B cell (primary cell): ENCODE measurements around the gene MRPL28. TPM values are rescaled to one million over a fixed set of nuclear protein-coding genes. Genes with fewer than 3 reads are reported as not detected.

Source experiments
- ATAC-seq: fragments of 200-7000 bp; cut with Tn5 transposase; one replicate; pipeline ENCODE4 v1.10.0; 2021; ENCODE audit warnings: low read depth, mild to moderate bottlenecking, moderate number of reproducible peaks, moderate library complexity
- CTCF ChIA-PET: fragments of 350-600 bp; sonication (Branson Sonifier 250); formaldehyde crosslinking; loops from one replicate; lab custom pipeline; 2021; ENCODE audit warnings: antibody characterized with exemption, inconsistent platforms; lab: Charles Lee
- POLR2A ChIA-PET: fragments of 350-600 bp; sonication (Branson Sonifier 250); formaldehyde crosslinking; loops from one replicate; lab custom pipeline; 2021; ENCODE audit warnings: antibody characterized with exemption; lab: Charles Lee
- DNase-seq: peaks from one replicate; pipeline ENCODE4 v3.0.0; 2013
- H2AFZ ChIP-seq: 2 replicates; pipeline ENCODE4 v1.6.1; 2012; ENCODE audit warnings: mild to moderate bottlenecking, low read depth, low read length; ENCODE audit not compliant: insufficient read depth, poor library complexity, severe bottlenecking
- H3K27ac ChIP-seq, 2 donors: 1 replicate in 1 of 2; 2 replicates in 1 of 2; pipeline ENCODE4 v1.5.1; 2012 to 2013; ENCODE audit warnings: low read length in 2 of 2, mild to moderate bottlenecking in 2 of 2, moderate library complexity in 1 of 2
- H3K27me3 ChIP-seq, 4 experiments: fragments of 200-600 bp in 1 of 4; sonication (generic) in 1 of 4; replicated peaks in 1 of 4; 1 replicate in 2 of 4; 2 replicates in 2 of 4; pipeline versions ENCODE4 v1.6.1 to v1.7.0; 2013 to 2016; ENCODE audit warnings: low read length in 3 of 4, mild to moderate bottlenecking in 2 of 4, mixed read lengths in 1 of 4, moderate library complexity in 1 of 4; ENCODE audit not compliant: insufficient read depth in 4 of 4, control insufficient read depth in 3 of 4; ENCODE audit errors: control extremely low read depth in 1 of 4
- H3K36me3 ChIP-seq, 2 experiments: replicated peaks in 1 of 2; 1 replicate in 1 of 2; 2 replicates in 1 of 2; pipeline versions ENCODE4 v1.6.1 to v1.7.1; 2013; ENCODE audit warnings: low read length in 1 of 2; ENCODE audit not compliant: insufficient read depth in 2 of 2, control insufficient read depth in 1 of 2; ENCODE audit errors: control extremely low read depth in 1 of 2, extremely low read depth in 1 of 2
- H3K4me1 ChIP-seq, 2 donors: fragments of 200-600 bp in 1 of 2; sonication (generic) in 1 of 2; 1 replicate in 1 of 2; 2 replicates in 1 of 2; pipeline versions ENCODE4 v1.5.1 to v1.6.1; 2013 to 2017; ENCODE audit warnings: low read length in 2 of 2; ENCODE audit not compliant: control insufficient read depth in 2 of 2, insufficient read depth in 2 of 2
- H3K4me2 ChIP-seq: replicated peaks from 2 replicates; pipeline ENCODE3; 2012; ENCODE audit warnings: mild to moderate bottlenecking, low read depth, low read length; ENCODE audit not compliant: poor library complexity, severe bottlenecking
- H3K4me3 ChIP-seq, 5 experiments: fragments of 200-600 bp in 1 of 5; sonication (generic) in 1 of 5; 1 replicate in 3 of 5; 2 replicates in 2 of 5; pipeline versions ENCODE4 v1.5.1 to v1.7.0; 2011 to 2016; ENCODE audit warnings: low read length in 4 of 5, mild to moderate bottlenecking in 4 of 5, low read depth in 2 of 5, control low read depth in 1 of 5, moderate library complexity in 1 of 5; ENCODE audit not compliant: insufficient read depth in 1 of 5; ENCODE audit errors: control extremely low read depth in 1 of 5, extremely low read depth in 1 of 5
- H3K79me2 ChIP-seq: fragments of 200-600 bp; sonication (generic); one replicate; pipeline ENCODE4 v1.6.0; 2016; ENCODE audit warnings: low read length; ENCODE audit not compliant: control insufficient read depth, insufficient read depth
- H3K9ac ChIP-seq: fragments of 200-600 bp; sonication (generic); 2 replicates; pipeline ENCODE4 v1.6.1; 2017; ENCODE audit warnings: mild to moderate bottlenecking, low read length, moderate library complexity
- H3K9me3 ChIP-seq, 3 donors: one replicate each; pipeline versions ENCODE4 v1.6.1 to v1.7.1; 2013; ENCODE audit warnings: low read length in 2 of 3; ENCODE audit not compliant: control insufficient read depth in 2 of 3, insufficient read depth in 1 of 3; ENCODE audit errors: control extremely low read depth in 1 of 3
- H4K20me1 ChIP-seq: 2 replicates; pipeline ENCODE4 v1.6.0; 2012; ENCODE audit warnings: mild to moderate bottlenecking, low read length; ENCODE audit not compliant: insufficient read depth, control insufficient read depth, poor library complexity, severe bottlenecking
- H3K27ac Mint-ChIP-seq: one replicate; pipeline ENCODE4 v1.8.0; 2021; ENCODE audit warnings: mixed read lengths
- H3K27me3 Mint-ChIP-seq: one replicate; pipeline ENCODE4 v1.8.0; 2021; ENCODE audit warnings: mixed read lengths
- H3K4me1 Mint-ChIP-seq: one replicate; pipeline ENCODE4 v1.8.0; 2021; ENCODE audit warnings: mixed read lengths
- H3K4me3 Mint-ChIP-seq: one replicate; pipeline ENCODE4 v1.8.0; 2021; ENCODE audit warnings: mixed read lengths
- H3K9me3 Mint-ChIP-seq: one replicate; pipeline ENCODE4 v1.8.0; 2022; ENCODE audit warnings: mixed read lengths; ENCODE audit not compliant: insufficient read depth
- CTCF ChIP-seq: fragments of 200-600 bp; IDR thresholded peaks from one replicate; pipeline ENCODE4 v1.8.0; 2022; ENCODE audit warnings: antibody characterized with exemption, mild to moderate bottlenecking
- EZH2 ChIP-seq: IDR thresholded peaks from 2 replicates; pipeline ENCODE4 v1.6.1; 2012; ENCODE audit warnings: borderline replicate concordance, low read depth, mild to moderate bottlenecking, moderate library complexity, low read length; ENCODE audit not compliant: insufficient read depth, poor library complexity, severe bottlenecking
- WGBS: methylation state at CpG from one replicate; pipeline ENCODE4 v1.1.5; 2013; ENCODE audit warnings: missing lambda C conversion rate; ENCODE audit not compliant: insufficient coverage; 5-methylcytosine and 5-hydroxymethylcytosine counted together
- intact Hi-C: fragments of 100-400 bp; cut with micrococcal nuclease; formaldehyde crosslinking; loops from one replicate; pipeline ENCODE4 v1.10.0; 2022
- polyA plus RNA-seq: library from polyadenylated mRNA; depleted of rRNA; stranded (reverse); fragments of >200 nt; gene quantifications from 2 replicates; pipeline ENCODE4 v1.2.3, GENCODE V29; 2012
- total RNA-seq, 2 donors: library from RNA; stranded (reverse); fragments of 120-200 nt in 1 of 2; gene quantifications; 1 replicate in 1 of 2; 2 replicates in 1 of 2; pipeline versions ENCODE4 v1.2.3 to v1.2.4, GENCODE V29; 2013 to 2022

Gene MRPL28
- total and polyA plus RNA-seq, 2 donors (not counting 1 experiment from before 2014, with no cell fraction given), result 44.3 to 67.7 TPM

GRCh38 chr16:400061-400591, 29.8 kb upstream of the MRPL28 start:
- Histone ChIP-seq H3K36me3 (peaks cover 0 to 6% of the 10 kb centered on the region in 2 experiments), H4K20me1 (peaks cover 7% of the 10 kb centered on the region), H3K9ac (peak overlapping the region; percentile 95), H3K79me2 (no peaks in the 10 kb centered on the region), H3K27ac (peak overlapping the region; percentile 78 to 90), H3K4me2 (peak overlapping the region; percentile 79), H2AFZ (peak overlapping the region; percentile 93), H3K9me3 (peaks cover 0 to 3% (median 0%) of the 10 kb centered on the region in 3 donors), H3K4me1 (peaks cover 24 to 36% of the 10 kb centered on the region in 2 donors), H3K4me3 (peak overlapping the region; percentile 57 to 94 (median 91)), H3K27me3 (no peaks in the 10 kb centered on the region)
- Mint-ChIP-seq H3K4me1 (peaks cover 26% of the 10 kb centered on the region), H3K4me3 (peak overlapping the region; percentile 99), H3K27me3 (no peaks in the 10 kb centered on the region), H3K9me3 (no peaks in the 10 kb centered on the region), H3K27ac (peak overlapping the region; percentile 100)
- 62% methylated on average over 9 of the region's 10 CpGs for WGBS
- ChIA-PET CTCF (interaction anchor here (0.6 to 2.8 kb wide), 6 partner anchors 7 to 91 kb away, joined by 3 to 19 read pairs (median 3); no protein-coding TSS in a partner anchor), POLR2A (interaction anchor here (0.6 to 2.6 kb wide), 9 partner anchors 8 to 249 kb away, joined by 3 to 24 read pairs (median 8); partner anchors contain the start of genes AXIN1, METTL26, PGAP6 and RAB11FIP3)
- intact Hi-C loops, result loop anchor here (1.0 to 5.0 kb wide), 3 partner anchors 17 to 1212 kb away; partner anchors contain the start of genes CRAMP1 and IFT140
- no peak for ATAC-seq
- TF ChIP-seq CTCF (no peak), EZH2 (no peak)
- DNase-seq, result no peak
